ENCODE measurements around the gene FSD1.

The FSD1 gene

GRCh38 chr19:4305257-4305612 lies 837 bp downstream of the FSD1 start:
- Histone ChIP-seq H3K36me3 (ENCODE audit: control insufficient read depth, insufficient read depth, low read length) (no peaks in the 10 kb centered on the region), H3K27me3 (replicated peaks; ENCODE audit: control insufficient read depth, insufficient read depth, low read length) (no peaks in the 10 kb centered on the region), H3K4me3 (replicated peaks; ENCODE audit: low read depth, low read length) (no peak overlapping the region)
- no peak for DNase-seq (ENCODE audit: extremely low read depth, insufficient read length)
- TF ChIP-seq CTCF (IDR thresholded peaks at IDR 0.05; ENCODE audit: insufficient read depth, low read length, poor library complexity, severe bottlenecking): no peak

- TF ChIP-seq CTCF (IDR thresholded peaks at IDR 0.05; ENCODE audit: insufficient read depth, low read length, poor library complexity, severe bottlenecking): no peak
- Histone ChIP-seq H3K36me3 (ENCODE audit: control insufficient read depth, insufficient read depth, low read length) (no peaks in the 10 kb centered on the region), H3K27me3 (replicated peaks; ENCODE audit: control insufficient read depth, insufficient read depth, low read length) (no peaks in the 10 kb centered on the region), H3K4me3 (replicated peaks; ENCODE audit: low read depth, low read length) (no peak overlapping the region)
- no peak for DNase-seq (ENCODE audit: extremely low read depth, insufficient read length)
Measured at GRCh38 chr19:4305659-4306058, 1.3 kb downstream of the FSD1 start.

- no peak for DNase-seq (ENCODE audit: extremely low read depth, insufficient read length)
- Histone ChIP-seq H3K4me3 (replicated peaks; ENCODE audit: low read depth, low read length) (no peak overlapping the region), H3K27me3 (replicated peaks; ENCODE audit: control insufficient read depth, insufficient read depth, low read length) (no peaks in the 10 kb centered on the region), H3K36me3 (ENCODE audit: control insufficient read depth, insufficient read depth, low read length) (no peaks in the 10 kb centered on the region)
- TF ChIP-seq CTCF (IDR thresholded peaks at IDR 0.05; ENCODE audit: insufficient read depth, low read length, poor library complexity, severe bottlenecking): no peak
Measured at GRCh38 chr19:4310247-4311121, 6.1 kb downstream of the FSD1 start.

GRCh38 chr19:4313847-4314490 lies 9.6 kb downstream of the FSD1 start:
- H3K27me3 ChIP-seq (replicated peaks; ENCODE audit: control insufficient read depth, insufficient read depth, low read length): no peaks in the 10 kb centered on the region
- H3K36me3 ChIP-seq (ENCODE audit: control insufficient read depth, insufficient read depth, low read length): no peaks in the 10 kb centered on the region
- no peak for DNase-seq (ENCODE audit: extremely low read depth, insufficient read length)
- no peak for TF ChIP-seq CTCF (IDR thresholded peaks at IDR 0.05; ENCODE audit: insufficient read depth, low read length, poor library complexity, severe bottlenecking)
- no peak overlapping the region for H3K4me3 ChIP-seq (replicated peaks; ENCODE audit: low read depth, low read length)

- no peaks in the 10 kb centered on the region for H3K27me3 ChIP-seq (replicated peaks; ENCODE audit: control insufficient read depth, insufficient read depth, low read length)
- DNase-seq (ENCODE audit: extremely low read depth, insufficient read length): no peak
- no peaks in the 10 kb centered on the region for H3K36me3 ChIP-seq (ENCODE audit: control insufficient read depth, insufficient read depth, low read length)
- TF ChIP-seq CTCF (IDR thresholded peaks at IDR 0.05; ENCODE audit: insufficient read depth, low read length, poor library complexity, severe bottlenecking): no peak
- no peak overlapping the region for H3K4me3 ChIP-seq (replicated peaks; ENCODE audit: low read depth, low read length)
Measured at GRCh38 chr19:4316956-4317355, 12.6 kb downstream of the FSD1 start.
